ENCODE results near the gene GART. TPM values are rescaled to one million over a fixed set of nuclear protein-coding genes. Genes with fewer than 3 reads are reported as not detected.

GART gene
- total and polyA plus RNA-seq, 12 donors = 15.1 to 80.8 (median 59.5) TPM

DNA sequence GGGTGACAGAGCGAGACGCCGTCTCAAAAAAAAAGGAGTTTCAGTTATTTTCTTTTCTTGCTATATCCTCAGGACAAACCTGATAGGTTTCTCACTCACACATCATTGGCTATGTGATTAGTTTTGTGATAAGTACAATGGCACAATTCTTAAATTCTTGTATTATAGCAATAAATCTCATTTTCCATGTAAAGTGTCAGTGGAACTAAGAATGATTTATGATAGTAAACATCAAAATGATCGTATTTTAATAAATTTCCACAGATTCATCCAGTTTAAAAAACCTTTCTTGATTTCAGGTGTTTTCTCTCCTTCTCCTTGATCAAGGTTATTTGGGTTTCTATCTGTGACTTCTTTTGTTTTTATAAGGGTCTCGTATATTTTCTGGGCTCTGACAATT, 53.9 kb downstream of the GART start:
- Histone ChIP-seq H3K36me3 (replicated peaks in 1 of 2) (no peaks in the 10 kb centered on the region), H3K4me1 (replicated peaks in 1 of 2) (peaks cover 0 to 6% of the 10 kb centered on the region in 2 donors), H3K4me3 (no peak overlapping the region), H3K27ac (no peak overlapping the region), H3K9me3 (replicated peaks in 1 of 3) (no peaks in the 10 kb centered on the region), H3K27me3 (no peaks in the 10 kb centered on the region)
- intact Hi-C loops (cut with DNase I) = no loop called here
- DNase-seq = no peak
- 91 to 94% (median 92%) methylated on average over 5 of the region's 5 CpGs for WGBS, 4 donors
- no peak for TF ChIP-seq POLR2A (IDR thresholded peaks at IDR 0.05)

DNA sequence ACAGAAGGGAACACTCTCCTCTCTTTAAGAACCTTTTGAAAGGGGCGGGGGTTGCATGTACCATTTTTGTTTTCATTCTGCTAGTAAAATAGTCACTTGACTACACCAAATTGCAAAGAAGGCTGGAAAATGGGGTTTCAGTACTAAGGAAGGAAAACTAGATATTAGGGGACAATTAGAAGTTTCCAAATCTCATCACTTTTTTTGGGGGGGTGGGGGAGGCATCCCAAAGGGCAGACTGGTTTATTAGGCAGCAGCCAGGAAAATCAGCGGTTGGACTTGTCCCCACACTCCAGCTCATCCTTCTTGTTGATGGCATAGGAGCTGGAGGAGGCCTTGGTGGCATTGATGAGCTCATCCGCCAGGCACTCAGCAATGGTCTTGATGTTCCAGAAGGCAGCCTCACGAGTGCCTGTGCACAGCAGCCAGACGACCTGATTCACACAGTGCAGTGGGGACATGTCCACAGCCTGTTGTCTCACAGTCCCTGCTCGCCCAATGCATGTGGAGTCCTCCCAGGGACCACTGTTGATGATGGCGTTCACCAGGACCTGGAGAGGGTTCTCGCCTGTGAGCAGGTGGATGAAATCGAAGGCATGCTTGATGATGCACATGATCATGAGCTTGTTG, 60.5 kb downstream of the GART start:
- WGBS, 4 donors = 69 to 83% (median 74%) methylated on average over 2 to 9 of the region's 9 CpGs
- peak; percentile 55 to 80 (median 76) for DNase-seq

DNA sequence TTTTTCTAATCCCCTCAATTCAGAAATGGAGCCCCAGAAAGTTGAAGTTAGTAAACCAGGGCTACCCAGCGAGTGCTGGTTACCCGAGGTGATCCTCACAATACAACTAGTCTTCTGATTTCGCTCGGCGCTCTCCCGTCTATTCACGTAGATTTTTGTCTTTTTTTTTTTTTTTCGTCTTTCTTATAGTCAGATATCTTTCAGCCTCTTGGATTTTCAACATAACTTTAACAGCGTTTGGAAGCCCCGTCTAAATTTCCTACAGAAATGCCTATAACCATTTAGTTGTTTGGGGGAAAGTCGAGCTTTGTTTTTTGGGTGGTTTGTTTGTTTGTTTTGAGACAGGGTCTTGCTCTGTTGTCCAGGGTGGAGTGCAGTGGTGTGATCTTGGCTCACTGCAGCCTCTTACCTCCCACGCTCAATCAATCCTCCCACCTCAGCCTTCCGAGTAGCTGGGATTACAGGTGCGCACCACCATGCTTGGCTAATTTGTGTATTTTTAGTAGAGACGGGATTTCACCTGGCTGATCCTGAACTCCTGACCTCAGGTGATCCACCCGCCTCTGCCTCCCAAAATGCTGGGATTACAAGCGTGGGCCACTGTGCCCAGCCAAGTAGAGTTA, 61.3 kb downstream of the GART start:
- DNase-seq = no peak
- 27 to 29% (median 29%) methylated on average over 17 of the region's 17 CpGs for WGBS, 4 donors
- intact Hi-C loops (cut with DNase I) = no loop called here
- Histone ChIP-seq H3K9me3 (replicated peaks in 1 of 3) (no peaks in the 10 kb centered on the region), H3K4me3 (peak overlapping the region; percentile 31 to 88 (median 66)), H3K36me3 (replicated peaks in 1 of 2) (no peaks in the 10 kb centered on the region), H3K4me1 (replicated peaks in 1 of 2) (peaks cover 0 to 16% of the 10 kb centered on the region in 2 donors), H3K27ac (peak overlapping the region; percentile 89 to 99 (median 97)), H3K27me3 (no peaks in the 10 kb centered on the region)
- no peak for TF ChIP-seq POLR2A (IDR thresholded peaks at IDR 0.05)
- TF ChIP-seq, protein P1, sequence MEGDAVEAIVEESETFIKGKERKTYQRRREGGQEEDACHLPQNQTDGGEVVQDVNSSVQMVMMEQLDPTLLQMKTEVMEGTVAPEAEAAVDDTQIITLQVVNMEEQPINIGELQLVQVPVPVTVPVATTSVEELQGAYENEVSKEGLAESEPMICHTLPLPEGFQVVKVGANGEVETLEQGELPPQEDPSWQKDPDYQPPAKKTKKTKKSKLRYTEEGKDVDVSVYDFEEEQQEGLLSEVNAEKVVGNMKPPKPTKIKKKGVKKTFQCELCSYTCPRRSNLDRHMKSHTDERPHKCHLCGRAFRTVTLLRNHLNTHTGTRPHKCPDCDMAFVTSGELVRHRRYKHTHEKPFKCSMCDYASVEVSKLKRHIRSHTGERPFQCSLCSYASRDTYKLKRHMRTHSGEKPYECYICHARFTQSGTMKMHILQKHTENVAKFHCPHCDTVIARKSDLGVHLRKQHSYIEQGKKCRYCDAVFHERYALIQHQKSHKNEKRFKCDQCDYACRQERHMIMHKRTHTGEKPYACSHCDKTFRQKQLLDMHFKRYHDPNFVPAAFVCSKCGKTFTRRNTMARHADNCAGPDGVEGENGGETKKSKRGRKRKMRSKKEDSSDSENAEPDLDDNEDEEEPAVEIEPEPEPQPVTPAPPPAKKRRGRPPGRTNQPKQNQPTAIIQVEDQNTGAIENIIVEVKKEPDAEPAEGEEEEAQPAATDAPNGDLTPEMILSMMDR (IDR thresholded peaks at IDR 0.05) = no peak

More for the DNA sequence above, 60.5 kb downstream of the GART start:
- H3K27me3 ChIP-seq = no peaks in the 10 kb centered on the region
- no peaks in the 10 kb centered on the region for H3K9me3 ChIP-seq (replicated peaks in 1 of 3)
- H3K36me3 ChIP-seq (replicated peaks in 1 of 2) = no peaks in the 10 kb centered on the region
- TF ChIP-seq, protein P1 (IDR thresholded peaks at IDR 0.05) = no peak
- peak in 1 of 2 donors; percentile 26 for TF ChIP-seq POLR2A (IDR thresholded peaks at IDR 0.05)
- no peak overlapping the region for H3K4me3 ChIP-seq
- intact Hi-C loops (cut with DNase I) = no loop called here
- H3K27ac ChIP-seq = peak overlapping the region in 1 of 5 donors; percentile 6
- peaks cover 0 to 16% of the 10 kb centered on the region in 2 donors for H3K4me1 ChIP-seq (replicated peaks in 1 of 2)

DNA sequence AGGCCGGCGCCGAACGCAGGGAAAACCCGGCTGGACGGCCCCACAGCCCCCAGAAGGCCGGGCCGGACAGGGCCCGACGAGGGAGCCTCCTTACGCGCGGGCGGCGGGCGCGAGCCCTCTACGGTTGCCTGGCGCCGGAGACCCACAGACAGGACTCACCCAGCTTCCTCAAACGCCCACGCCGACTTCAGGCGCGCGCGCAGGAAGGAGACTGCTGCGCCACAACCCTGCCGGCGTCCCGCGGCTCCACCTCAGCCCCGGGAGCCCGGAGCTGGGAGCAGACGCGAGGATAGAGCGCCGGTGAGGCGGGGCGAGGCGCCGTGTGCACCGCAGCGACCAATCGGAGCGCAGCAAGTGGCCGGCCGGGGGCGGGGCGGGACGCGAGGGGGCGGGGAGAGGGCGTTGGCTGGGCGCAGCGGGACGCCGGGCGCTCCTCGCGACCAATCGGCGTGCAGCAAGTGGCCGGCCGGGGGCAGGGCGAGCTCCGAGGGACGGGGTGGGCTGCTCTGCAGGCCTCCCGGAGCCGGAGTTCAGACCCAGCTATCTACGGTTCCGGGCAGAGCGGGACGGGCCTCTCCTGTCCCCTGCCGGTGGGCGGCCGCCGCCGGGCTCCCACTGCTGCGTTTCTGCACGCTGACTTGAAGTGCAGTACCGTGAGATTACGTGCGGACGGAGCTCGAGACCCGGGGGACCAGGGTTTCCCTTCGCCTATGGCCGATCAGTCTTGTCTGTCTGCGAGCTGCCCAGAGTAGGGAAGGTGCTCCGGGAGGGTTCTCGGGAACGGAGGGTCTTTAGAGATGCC, 62.0 kb downstream of the GART start, which contains the start of gene TMEM50B:
TMEM50B (minus strand) TSS at position 296 of the 802 bp plus-strand sequence. CDS start 11,089 bp downstream, outside the sequence.
- 0% methylated on average over 8 to 93 of the region's 93 CpGs for WGBS, 4 donors
- Histone ChIP-seq H3K27ac (peak within 1 kb of the TSS; percentile 93 to 99 (median 97)), H3K27me3 (no peaks in the 10 kb centered on the region), H3K4me3 (peak within 1 kb of the TSS; percentile 31 to 92 (median 88)), H3K36me3 (replicated peaks in 1 of 2) (no peaks in the 10 kb centered on the region), H3K4me1 (replicated peaks in 1 of 2) (peaks cover 0 to 16% of the 10 kb centered on the region in 2 donors), H3K9me3 (replicated peaks in 1 of 3) (no peaks in the 10 kb centered on the region)
- DNase-seq = peak; percentile 96 to 98 (median 97)
- TF ChIP-seq, protein P1 (IDR thresholded peaks at IDR 0.05) = peak; percentile 17 to 71 (median 60)
- TF ChIP-seq POLR2A (IDR thresholded peaks at IDR 0.05) = peak; percentile 92 to 96
- intact Hi-C loops (cut with DNase I) = no loop called here

Measured in adrenal gland (tissue), 12 donors.